Hair follicle dermal papilla cell (primary cell): ENCODE data around the gene RIOX2. TPM values are rescaled to one million over a fixed set of nuclear protein-coding genes. Genes with fewer than 3 reads are reported as not detected.

Source experiments
- total RNA-seq: library from RNA; depleted of rRNA; stranded (reverse); fragments of >200 nt; gene quantifications from 2 replicates; pipeline ENCODE4 v1.2.3, GENCODE V29; 2012

RIOX2 gene
- total RNA-seq = 31.9 and 33.9 TPM in 2 replicates

DNA sequence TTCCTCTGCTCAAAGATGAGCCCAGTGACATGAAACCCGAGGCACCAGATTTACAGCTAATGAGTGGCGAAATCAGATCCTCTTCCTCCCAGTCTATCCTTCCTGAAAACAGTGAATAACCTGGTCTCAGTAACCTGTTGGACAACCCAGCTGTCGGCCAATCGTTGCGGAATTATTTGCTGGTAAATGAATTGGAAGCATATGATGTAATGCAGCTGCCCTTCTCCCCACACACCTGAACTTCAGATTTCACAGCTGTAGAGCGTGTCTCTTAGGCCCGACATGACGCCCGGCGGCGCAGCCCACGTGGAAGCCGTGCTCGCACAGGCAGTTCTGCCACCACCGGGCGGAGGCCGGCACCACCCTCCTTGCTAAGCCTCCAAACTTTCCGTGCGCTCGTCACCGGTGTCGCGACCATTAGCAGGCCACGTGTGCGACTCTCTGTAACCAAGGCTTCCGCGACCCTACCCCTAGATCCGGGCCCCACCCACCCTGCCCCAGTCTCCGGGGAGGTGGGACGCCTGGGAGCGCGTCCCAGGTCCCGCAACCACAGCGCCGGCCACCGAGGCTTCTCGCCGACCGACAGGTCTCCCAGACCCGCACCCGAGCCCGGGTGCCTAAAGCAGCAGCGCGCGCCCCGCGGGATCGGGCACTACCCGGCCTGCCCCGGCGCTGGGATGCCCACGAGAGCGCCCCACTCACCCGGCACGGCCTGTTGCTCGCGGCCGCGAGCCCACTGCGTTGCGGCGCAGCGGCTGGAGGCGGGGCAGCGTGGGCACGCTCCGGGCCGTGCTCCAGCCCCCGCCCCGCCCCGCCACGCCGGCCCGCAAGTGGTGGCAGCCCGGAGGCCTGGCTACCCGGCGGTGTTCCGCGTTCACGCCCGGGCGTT, at the start of gene RIOX2:
Gene RIOX2, minus strand, starts transcription at position 753 of the 889 bp plus-strand sequence. CDS start 4,838 bp downstream, outside the sequence.

Other genes with a start within 250 kb of the RIOX2 start
- gene ARL6, start 207.7 kb downstream of the RIOX2 start, total RNA-seq = 7.7 and 12.8 TPM in 2 replicates
- 22.5 and 27.6 TPM in 2 replicates for gene CRYBG3, start 150.4 kb downstream of the RIOX2 start, total RNA-seq
- gene GABRR3, start 62.9 kb upstream of the RIOX2 start, total RNA-seq = not detected in 2 replicates
- gene OR5AC2, start 114.7 kb upstream of the RIOX2 start, total RNA-seq = not detected in 2 replicates
- not detected in 2 replicates for gene OR5H1, start 158.3 kb upstream of the RIOX2 start, total RNA-seq
- not detected in 2 replicates for gene OR5H14, start 175.0 kb upstream of the RIOX2 start, total RNA-seq
- not detected in 2 replicates for gene OR5H15, start 194.3 kb upstream of the RIOX2 start, total RNA-seq